GM12873 (cell line): ENCODE results near the gene CPLX3.

Source experiments
- CTCF ChIP-seq: IDR thresholded peaks from 2 replicates; pipeline ENCODE4 v1.5.1; 2012; ENCODE audit warnings: low read depth, mild to moderate bottlenecking, moderate library complexity, low read length, control low read depth; ENCODE audit not compliant: insufficient read depth; ENCODE audit errors: missing control alignments

The CPLX3 gene

GRCh38 chr15:74812533-74812932 is 13.9 kb upstream of the CPLX3 start, which contains the start of gene LMAN1L:
LMAN1L (plus strand) TSS chr15:74812835; CDS start chr15:74812855, 20 bp downstream.
- no peak for TF ChIP-seq CTCF

- no peak for TF ChIP-seq CTCF
Measured at GRCh38 chr15:74815121-74815934, 11.1 kb upstream of the CPLX3 start.

GRCh38 chr15:74815961-74816360 is 10.5 kb upstream of the CPLX3 start:
- no peak for TF ChIP-seq CTCF

- TF ChIP-seq CTCF: no peak
Measured at GRCh38 chr15:74816624-74817369, 9.6 kb upstream of the CPLX3 start.

- no peak for TF ChIP-seq CTCF
Measured at GRCh38 chr15:74817370-74817737, 9.1 kb upstream of the CPLX3 start.

GRCh38 chr15:74820056-74820455 is 6.4 kb upstream of the CPLX3 start:
- no peak for TF ChIP-seq CTCF

GRCh38 chr15:74821091-74821789 is 5.2 kb upstream of the CPLX3 start:
- TF ChIP-seq CTCF: peak; percentile 18
